Astrocyte (in vitro differentiated cells and primary cell): ENCODE results near the gene ARHGAP40.

Experiments used
- EZH2 ChIP-seq: IDR thresholded peaks from 2 replicates; pipeline ENCODE4 v1.6.1; 2012; ENCODE audit warnings: mild to moderate bottlenecking, low read length, inconsistent platforms; ENCODE audit not compliant: insufficient read depth
- TF ChIP-seq, protein P1 (sequence below): IDR thresholded peaks from 2 replicates; pipeline ENCODE4 v1.5.1; 2011; ENCODE audit warnings: low read depth, mild to moderate bottlenecking, inconsistent platforms, low read length, moderate library complexity; ENCODE audit not compliant: insufficient read depth

DNA sequence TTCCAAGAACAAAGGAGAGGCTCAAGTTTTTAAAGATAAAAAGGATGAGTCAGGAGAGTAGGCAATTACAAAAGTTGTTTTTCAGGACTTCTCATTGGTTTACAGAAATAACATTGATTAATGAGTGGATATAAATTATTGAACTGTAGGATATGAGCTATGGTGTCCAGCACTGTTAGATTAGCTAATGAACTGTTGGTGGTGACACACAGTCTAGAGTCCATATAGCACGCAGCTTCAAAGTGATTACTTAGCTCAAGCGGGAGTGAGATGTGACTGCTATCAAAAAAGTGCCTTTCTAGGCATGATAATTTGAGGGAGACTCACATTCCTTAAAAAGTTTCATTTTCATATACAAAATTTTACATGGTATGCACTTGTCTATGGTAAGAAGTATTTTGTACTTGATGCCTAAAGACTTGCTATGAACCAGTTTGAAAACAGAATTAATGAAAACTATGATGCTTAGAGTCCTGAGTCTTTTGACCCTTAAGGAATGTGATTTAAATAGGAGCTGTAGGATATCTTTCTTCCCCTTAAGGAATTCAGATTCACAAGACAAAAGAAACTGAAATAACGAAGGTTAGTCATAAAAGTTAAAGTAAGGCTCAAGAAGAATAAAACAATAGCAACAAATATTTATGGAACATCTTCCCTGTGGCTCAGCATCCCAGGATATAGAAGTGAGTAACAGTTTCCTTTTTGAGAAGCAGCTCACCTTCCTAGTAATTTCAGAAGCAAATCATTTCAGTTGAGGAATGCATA is 42.8 kb upstream of the ARHGAP40 start:
- no peak for TF ChIP-seq EZH2
- TF ChIP-seq, protein P1, sequence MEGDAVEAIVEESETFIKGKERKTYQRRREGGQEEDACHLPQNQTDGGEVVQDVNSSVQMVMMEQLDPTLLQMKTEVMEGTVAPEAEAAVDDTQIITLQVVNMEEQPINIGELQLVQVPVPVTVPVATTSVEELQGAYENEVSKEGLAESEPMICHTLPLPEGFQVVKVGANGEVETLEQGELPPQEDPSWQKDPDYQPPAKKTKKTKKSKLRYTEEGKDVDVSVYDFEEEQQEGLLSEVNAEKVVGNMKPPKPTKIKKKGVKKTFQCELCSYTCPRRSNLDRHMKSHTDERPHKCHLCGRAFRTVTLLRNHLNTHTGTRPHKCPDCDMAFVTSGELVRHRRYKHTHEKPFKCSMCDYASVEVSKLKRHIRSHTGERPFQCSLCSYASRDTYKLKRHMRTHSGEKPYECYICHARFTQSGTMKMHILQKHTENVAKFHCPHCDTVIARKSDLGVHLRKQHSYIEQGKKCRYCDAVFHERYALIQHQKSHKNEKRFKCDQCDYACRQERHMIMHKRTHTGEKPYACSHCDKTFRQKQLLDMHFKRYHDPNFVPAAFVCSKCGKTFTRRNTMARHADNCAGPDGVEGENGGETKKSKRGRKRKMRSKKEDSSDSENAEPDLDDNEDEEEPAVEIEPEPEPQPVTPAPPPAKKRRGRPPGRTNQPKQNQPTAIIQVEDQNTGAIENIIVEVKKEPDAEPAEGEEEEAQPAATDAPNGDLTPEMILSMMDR = no peak
